Activated CD4-positive, alpha-beta memory T cell treated with anti-CD3 and anti-CD28 coated beads, Interleukin-2, amount 10 ng/mL, durations not matched to agents 7 days and 5 days (primary cell): ENCODE measurements around the gene MVB12B. TPM values are rescaled to one million over a fixed set of nuclear protein-coding genes. Genes with fewer than 3 reads are reported as not detected.

Source experiments
- CTCF ChIA-PET: fragments of 350-600 bp; sonication (Branson Sonifier 250); formaldehyde crosslinking; loops from one replicate; lab custom pipeline; 2021; ENCODE audit warnings: antibody characterized with exemption, inconsistent platforms; lab: Charles Lee
- POLR2A ChIA-PET: fragments of 350-600 bp; sonication (Branson Sonifier 250); formaldehyde crosslinking; loops from one replicate; lab custom pipeline; 2021; ENCODE audit warnings: antibody characterized with exemption; lab: Charles Lee
- DNase-seq: peaks from one replicate; pipeline ENCODE4 v3.0.0-alpha.2; 2020
- H3K27ac Mint-ChIP-seq: one replicate; pipeline ENCODE4 v1.8.0; 2021; ENCODE audit warnings: mild to moderate bottlenecking, mixed read lengths
- H3K27me3 Mint-ChIP-seq: one replicate; pipeline ENCODE4 v1.8.0; 2021; ENCODE audit warnings: mixed read lengths
- H3K36me3 Mint-ChIP-seq: one replicate; pipeline ENCODE4 v1.8.0; 2021; ENCODE audit warnings: low read depth, mixed read lengths
- H3K4me1 Mint-ChIP-seq: one replicate; pipeline ENCODE4 v1.8.0; 2021; ENCODE audit warnings: mixed read lengths
- H3K4me3 Mint-ChIP-seq: one replicate; pipeline ENCODE4 v1.8.0; 2021; ENCODE audit warnings: mild to moderate bottlenecking, mixed read lengths
- H3K9me3 Mint-ChIP-seq: one replicate; pipeline ENCODE4 v1.8.0; 2021; ENCODE audit warnings: mixed read lengths
- total RNA-seq, 2 experiments: library from RNA; stranded (reverse); gene quantifications; one replicate each; pipeline ENCODE4 v1.2.3, GENCODE V29; 2021

The MVB12B gene
- total RNA-seq, 2 experiments from 2014 or later, result 1.8 to 2.4 TPM

DNA sequence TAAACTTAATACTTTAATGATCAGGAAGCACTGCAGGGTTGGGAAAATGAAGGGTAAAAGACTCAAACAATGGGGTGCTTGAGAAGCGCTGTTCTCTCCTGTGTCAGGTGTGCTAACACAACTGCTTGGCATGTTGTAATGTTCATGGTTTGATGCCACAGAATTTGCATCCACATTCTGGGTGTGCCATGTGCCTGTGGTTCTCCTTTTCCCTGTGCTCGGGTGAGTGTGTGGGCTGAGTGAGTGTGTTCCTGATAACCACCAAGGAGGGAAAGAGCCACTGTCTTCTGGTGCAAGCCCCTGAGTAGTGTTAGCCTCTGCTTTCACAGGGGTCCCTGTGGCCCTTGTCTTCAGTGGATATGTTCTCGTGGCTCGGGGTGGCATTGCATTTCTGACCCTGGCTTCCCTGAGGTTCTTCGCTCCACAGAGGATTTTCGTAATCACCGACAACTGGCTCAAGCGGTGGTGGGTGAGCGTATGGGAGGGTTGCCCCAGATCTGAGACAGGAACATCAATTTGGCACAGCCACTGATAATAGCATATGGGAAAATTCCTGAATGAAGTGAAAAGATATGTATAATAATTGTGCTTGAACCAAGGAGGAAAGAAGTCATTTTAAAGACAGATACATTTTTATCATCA lies 102.0 kb downstream of the MVB12B start:
- peaks cover 20% of the 10 kb centered on the region for H3K27me3 Mint-ChIP-seq
- H3K36me3 Mint-ChIP-seq, result no peaks in the 10 kb centered on the region
- no peak overlapping the region for H3K27ac Mint-ChIP-seq
- DNase-seq, result no peak
- H3K9me3 Mint-ChIP-seq, result no peaks in the 10 kb centered on the region
- ChIA-PET POLR2A (no interaction called here), CTCF (no interaction called here)
- H3K4me3 Mint-ChIP-seq, result no peak overlapping the region
- H3K4me1 Mint-ChIP-seq, result peaks cover 1% of the 10 kb centered on the region

DNA sequence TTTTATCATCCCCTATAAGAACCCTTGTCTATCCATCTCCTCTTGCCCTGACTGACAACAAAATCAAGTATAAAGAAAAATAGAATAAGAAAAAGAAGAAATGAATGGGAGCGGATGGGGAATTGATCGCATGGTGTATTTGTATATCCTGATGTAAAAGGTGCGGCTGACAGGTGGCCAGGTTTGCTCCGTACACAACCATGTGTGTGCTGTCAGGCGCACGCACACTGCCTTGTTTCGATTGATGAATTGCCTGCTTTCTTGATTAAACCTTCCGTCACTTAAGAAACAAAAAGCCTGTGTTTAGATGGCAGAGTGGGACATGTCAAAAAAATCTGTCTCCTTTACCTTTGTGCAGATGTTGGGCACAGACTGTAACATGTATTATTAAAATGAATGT lies 102.6 kb downstream of the MVB12B start:
- Mint-ChIP-seq H3K9me3 (no peaks in the 10 kb centered on the region), H3K27ac (no peak overlapping the region), H3K27me3 (peaks cover 20% of the 10 kb centered on the region), H3K4me1 (peaks cover 1% of the 10 kb centered on the region), H3K36me3 (no peaks in the 10 kb centered on the region), H3K4me3 (no peak overlapping the region)
- DNase-seq, result no peak
- ChIA-PET CTCF (no interaction called here), POLR2A (no interaction called here)

DNA sequence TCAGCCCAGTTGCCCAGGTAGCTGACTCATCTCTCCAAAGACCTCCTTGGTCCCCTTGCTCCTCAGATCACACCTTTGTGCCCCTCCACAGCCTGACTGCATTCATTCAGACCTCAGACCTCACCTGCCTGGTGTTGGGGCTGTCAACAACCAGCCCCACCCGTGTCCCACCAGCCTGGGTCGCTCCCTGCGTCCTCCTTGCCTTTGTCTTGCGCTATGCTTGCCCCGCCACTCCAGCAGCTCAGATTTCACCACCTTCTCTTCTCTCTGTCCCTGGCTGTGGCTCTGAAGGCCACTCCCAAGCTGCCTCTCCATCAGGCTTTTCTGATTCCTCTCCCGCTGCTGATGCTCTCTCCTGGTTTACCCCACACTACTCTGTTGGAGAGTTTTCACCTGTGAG lies 103.5 kb downstream of the MVB12B start:
- H3K4me1 Mint-ChIP-seq, result peaks cover 1% of the 10 kb centered on the region
- CTCF ChIA-PET, result no interaction called here

DNA sequence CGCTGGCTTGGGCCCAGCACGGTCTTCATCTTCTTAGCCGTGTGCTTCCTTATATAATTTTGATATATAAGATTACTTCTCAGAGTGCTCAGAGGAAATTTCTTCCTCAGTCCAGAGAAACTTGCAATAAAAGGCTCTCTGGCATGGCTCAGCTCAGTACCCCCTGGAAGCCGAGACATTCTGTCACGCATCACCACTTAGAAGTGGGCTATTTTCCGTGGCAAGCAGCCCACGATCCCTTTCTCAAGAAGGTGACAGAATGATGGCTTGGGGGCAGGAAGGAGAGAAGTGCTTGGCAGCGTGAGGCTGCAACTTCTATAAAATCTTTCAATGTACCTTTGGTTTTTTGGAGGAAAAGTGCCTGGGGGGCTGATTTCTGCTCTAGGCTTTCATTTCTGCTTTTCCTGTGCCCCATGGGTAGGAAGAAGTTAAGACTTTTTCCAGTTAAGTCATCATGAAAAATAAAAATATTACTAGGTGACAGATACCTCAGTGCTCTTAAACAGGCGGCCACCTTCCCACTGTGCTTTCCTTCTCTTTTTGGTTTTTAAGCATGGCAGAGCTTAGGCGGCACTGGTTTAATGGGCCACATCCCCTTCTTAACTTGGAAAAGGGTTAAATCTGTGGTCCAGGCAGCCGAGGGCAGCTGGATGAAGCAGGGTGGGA lies 104.6 kb downstream of the MVB12B start:
- Mint-ChIP-seq H3K9me3 (no peaks in the 10 kb centered on the region), H3K4me1 (peaks cover 1% of the 10 kb centered on the region), H3K27ac (no peak overlapping the region), H3K36me3 (no peaks in the 10 kb centered on the region), H3K4me3 (no peak overlapping the region), H3K27me3 (peaks cover 27% of the 10 kb centered on the region)
- no peak for DNase-seq
- POLR2A ChIA-PET, result interaction anchor here (1.3 kb wide), 1 partner anchor 11 kb away, joined by 4 read pairs; no protein-coding TSS in a partner anchor
- CTCF ChIA-PET, result no interaction called here

More for the DNA sequence above, 103.5 kb downstream of the MVB12B start:
- no peaks in the 10 kb centered on the region for H3K36me3 Mint-ChIP-seq
- DNase-seq, result no peak
- H3K9me3 Mint-ChIP-seq, result no peaks in the 10 kb centered on the region
- no peak overlapping the region for H3K4me3 Mint-ChIP-seq
- POLR2A ChIA-PET, result no interaction called here
- H3K27me3 Mint-ChIP-seq, result peaks cover 21% of the 10 kb centered on the region
- H3K27ac Mint-ChIP-seq, result no peak overlapping the region

DNA sequence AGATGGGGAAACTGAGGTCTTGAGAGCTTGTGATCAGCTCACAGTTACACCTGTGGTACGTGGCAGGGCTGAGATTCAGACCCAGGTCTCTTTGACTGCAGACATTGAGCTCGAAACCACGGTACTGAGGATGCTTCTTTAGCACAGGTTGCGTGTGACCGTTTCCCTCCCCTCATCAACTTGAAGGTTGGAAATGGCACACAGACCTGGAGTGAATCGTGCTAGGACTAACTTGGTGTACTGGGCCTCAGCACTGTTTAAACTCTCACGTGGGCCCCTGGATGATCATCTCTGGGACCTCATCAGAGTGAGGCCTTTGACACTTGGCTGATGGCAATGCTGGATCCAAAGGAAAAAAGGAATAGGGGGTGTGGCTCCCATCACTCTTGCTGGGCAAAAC lies 106.0 kb downstream of the MVB12B start:
- H3K27me3 Mint-ChIP-seq, result peaks cover 24% of the 10 kb centered on the region
- DNase-seq, result no peak
- H3K4me3 Mint-ChIP-seq, result no peak overlapping the region
- CTCF ChIA-PET, result no interaction called here
- H3K36me3 Mint-ChIP-seq, result no peaks in the 10 kb centered on the region
- H3K4me1 Mint-ChIP-seq, result peaks cover 1% of the 10 kb centered on the region
- POLR2A ChIA-PET, result interaction anchor here (1.3 kb wide), 1 partner anchor 10 kb away, joined by 4 read pairs; no protein-coding TSS in a partner anchor
- H3K9me3 Mint-ChIP-seq, result no peaks in the 10 kb centered on the region
- H3K27ac Mint-ChIP-seq, result no peak overlapping the region

DNA sequence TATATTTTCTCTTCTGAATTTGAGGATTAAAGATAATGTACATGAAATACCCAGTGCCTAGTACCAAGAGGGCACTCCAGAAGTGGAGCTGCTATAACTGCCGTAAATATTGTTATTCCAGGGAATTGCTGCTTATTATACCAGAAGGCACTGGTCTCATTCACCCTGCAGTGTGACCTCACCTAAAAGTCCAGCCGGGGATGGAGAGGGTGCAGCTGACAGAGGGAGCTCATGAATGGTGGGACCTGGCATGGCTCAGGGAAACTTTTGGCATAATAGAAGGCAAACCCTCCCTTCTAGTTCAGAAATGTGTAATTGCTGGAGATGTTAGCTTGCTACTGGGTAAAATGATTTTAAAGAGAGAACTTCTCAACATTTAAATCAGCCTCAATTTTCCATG lies 108.5 kb downstream of the MVB12B start:
- ChIA-PET POLR2A (no interaction called here), CTCF (no interaction called here)
- H3K9me3 Mint-ChIP-seq, result no peaks in the 10 kb centered on the region
- H3K27ac Mint-ChIP-seq, result no peak overlapping the region
- H3K4me3 Mint-ChIP-seq, result no peak overlapping the region
- peaks cover 7% of the 10 kb centered on the region for H3K4me1 Mint-ChIP-seq
- peaks cover 13% of the 10 kb centered on the region for H3K27me3 Mint-ChIP-seq
- H3K36me3 Mint-ChIP-seq, result no peaks in the 10 kb centered on the region
- no peak for DNase-seq

DNA sequence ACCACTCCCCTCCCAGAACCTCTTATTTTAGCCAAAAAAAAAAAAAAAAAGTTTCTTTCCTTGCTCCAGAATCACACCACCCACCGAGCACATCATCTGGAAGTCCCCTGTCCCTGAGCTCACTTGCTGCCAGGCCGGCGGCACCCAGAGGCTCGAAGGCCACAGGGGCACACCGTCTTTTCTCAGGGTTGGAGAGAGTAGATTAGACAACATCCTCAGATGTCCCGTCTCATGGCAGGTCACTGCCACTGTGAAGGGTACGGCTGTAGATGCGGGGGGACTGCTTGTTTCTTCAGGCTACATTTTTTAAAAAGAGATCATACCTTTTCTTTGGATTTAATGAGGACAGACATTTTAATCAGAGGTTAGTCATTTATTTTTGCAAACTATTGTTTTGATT lies 109.0 kb downstream of the MVB12B start:
- Mint-ChIP-seq H3K27ac (no peak overlapping the region), H3K27me3 (peaks cover 10% of the 10 kb centered on the region), H3K9me3 (no peaks in the 10 kb centered on the region), H3K4me1 (peaks cover 7% of the 10 kb centered on the region), H3K36me3 (no peaks in the 10 kb centered on the region), H3K4me3 (no peak overlapping the region)
- ChIA-PET POLR2A (no interaction called here), CTCF (no interaction called here)
- DNase-seq, result no peak

DNA sequence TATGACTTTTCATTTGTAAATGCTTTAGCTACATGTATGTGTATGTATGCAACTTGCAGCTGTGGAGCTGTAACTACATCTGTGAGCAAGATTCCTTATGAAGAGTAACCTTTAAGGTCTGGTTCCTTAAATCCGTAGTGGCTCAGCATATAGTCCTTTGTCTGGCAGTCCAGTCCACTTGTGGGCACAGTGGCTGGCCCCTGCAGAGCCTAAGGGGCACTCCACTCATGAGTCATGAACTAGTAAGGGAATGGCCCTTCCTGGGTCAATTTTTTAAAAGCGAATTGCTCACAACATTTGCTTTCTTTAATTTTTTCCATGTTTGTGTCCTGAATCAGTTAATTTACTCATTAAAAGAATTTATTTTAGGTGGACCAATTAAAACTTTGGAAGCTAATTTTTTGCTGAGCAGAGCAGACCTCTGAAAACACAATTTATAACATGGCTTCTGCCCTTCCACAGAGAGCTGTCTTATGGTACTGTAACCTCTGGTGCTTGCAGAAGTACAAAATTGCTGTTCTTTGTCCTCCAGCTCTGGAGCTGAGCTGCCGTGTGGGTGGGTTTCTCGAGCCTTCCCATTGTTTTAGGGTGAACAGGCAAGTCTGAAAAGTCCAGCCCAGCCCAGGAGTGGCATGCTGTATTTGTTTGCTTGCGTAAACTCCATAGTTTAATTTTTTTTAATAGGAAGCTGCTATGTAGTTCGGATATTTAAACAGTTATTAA lies 110.1 kb downstream of the MVB12B start:
- no peaks in the 10 kb centered on the region for H3K36me3 Mint-ChIP-seq
- ChIA-PET POLR2A (interaction anchor here (1.2 kb wide), 1 partner anchor 25 kb away, joined by 3 read pairs; no protein-coding TSS in a partner anchor), CTCF (no interaction called here)
- H3K27ac Mint-ChIP-seq, result no peak overlapping the region
- peaks cover 10% of the 10 kb centered on the region for H3K27me3 Mint-ChIP-seq
- H3K4me3 Mint-ChIP-seq, result no peak overlapping the region
- H3K4me1 Mint-ChIP-seq, result peaks cover 7% of the 10 kb centered on the region
- H3K9me3 Mint-ChIP-seq, result no peaks in the 10 kb centered on the region
- DNase-seq, result no peak

DNA sequence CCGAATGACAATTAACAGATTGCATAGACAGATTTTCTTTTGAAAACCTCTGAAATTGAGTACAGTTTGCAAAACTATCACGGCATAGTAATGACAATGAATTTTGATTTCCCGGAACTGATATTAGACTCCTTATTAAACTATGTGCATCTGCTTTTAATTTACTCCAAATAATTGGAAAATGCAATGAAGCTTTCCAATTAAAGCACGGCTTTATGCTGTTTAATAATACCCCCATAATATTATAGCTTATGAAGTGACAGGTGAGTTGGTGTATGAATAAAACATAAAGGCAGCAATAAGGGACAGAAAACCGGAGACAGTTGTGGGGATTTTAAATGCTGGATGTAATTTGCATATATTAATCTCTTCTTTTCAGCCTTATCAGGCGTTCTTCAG lies 110.6 kb downstream of the MVB12B start:
- H3K36me3 Mint-ChIP-seq, result no peaks in the 10 kb centered on the region
- peaks cover 8% of the 10 kb centered on the region for H3K27me3 Mint-ChIP-seq
- H3K4me1 Mint-ChIP-seq, result peaks cover 7% of the 10 kb centered on the region
- POLR2A ChIA-PET, result interaction anchor here (1.2 kb wide), 1 partner anchor 25 kb away, joined by 3 read pairs; no protein-coding TSS in a partner anchor
- H3K27ac Mint-ChIP-seq, result no peak overlapping the region
- no peak for DNase-seq
- H3K4me3 Mint-ChIP-seq, result no peak overlapping the region
- CTCF ChIA-PET, result no interaction called here
- no peaks in the 10 kb centered on the region for H3K9me3 Mint-ChIP-seq

DNA sequence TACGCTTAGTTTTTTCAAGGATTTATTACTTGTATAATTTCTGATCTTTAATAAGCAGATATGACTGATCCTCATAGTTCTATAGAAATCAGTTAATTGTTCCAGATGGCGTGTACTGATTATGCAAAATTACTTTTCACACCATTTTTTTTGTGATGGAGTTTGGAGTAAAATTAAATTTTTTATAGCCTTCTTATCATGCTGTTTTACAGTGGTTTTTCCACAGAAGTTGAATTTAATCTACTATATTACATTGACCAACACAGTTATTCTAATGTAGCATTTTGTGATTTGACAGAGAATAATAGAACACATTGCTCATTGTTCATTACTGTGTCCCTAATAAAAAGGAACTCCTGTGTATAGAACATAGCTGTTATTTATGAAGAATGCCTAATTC lies 111.1 kb downstream of the MVB12B start:
- no peaks in the 10 kb centered on the region for H3K9me3 Mint-ChIP-seq
- H3K36me3 Mint-ChIP-seq, result no peaks in the 10 kb centered on the region
- no peak overlapping the region for H3K4me3 Mint-ChIP-seq
- ChIA-PET POLR2A (interaction anchor here (1.2 kb wide), 1 partner anchor 26 kb away, joined by 3 read pairs; no protein-coding TSS in a partner anchor), CTCF (no interaction called here)
- H3K4me1 Mint-ChIP-seq, result peaks cover 7% of the 10 kb centered on the region
- DNase-seq, result no peak
- H3K27me3 Mint-ChIP-seq, result peaks cover 9% of the 10 kb centered on the region
- H3K27ac Mint-ChIP-seq, result no peak overlapping the region

DNA sequence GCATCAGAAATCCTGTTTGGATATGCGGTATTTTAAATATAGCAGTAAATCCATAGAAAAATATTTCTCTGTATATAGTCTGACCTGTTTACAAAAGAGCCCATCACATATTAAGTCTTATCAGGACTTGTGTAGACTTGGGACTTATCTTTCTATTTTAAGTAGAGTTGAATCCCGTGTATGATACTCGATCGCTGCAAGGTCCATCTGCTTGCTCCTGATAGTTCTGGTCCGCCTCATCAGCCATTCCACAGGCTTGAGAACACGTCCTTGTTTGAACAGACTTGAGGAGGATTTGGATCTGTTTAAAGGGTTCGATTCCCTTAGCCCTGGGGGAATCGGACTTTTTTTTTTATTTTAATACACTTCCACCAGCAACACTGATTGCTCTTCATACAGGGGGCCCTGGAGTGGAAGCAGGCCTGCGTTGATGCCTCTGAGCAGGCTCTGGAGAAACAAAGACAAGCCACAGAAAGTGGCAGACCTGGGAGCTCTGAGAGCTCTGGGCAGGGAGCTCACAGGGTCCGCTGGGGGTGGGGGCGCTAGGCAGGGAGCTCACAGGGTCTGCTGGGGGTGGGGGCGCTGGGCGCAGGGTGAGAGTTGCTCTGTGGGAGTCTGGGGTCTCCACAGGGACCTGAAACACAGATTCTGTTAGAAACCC lies 112.2 kb downstream of the MVB12B start:
- no peaks in the 10 kb centered on the region for H3K36me3 Mint-ChIP-seq
- H3K27ac Mint-ChIP-seq, result no peak overlapping the region
- no peak for DNase-seq
- H3K27me3 Mint-ChIP-seq, result peaks cover 9% of the 10 kb centered on the region
- ChIA-PET CTCF (interaction anchor here (0.7 kb wide), 1 partner anchor 135 kb away, joined by 3 read pairs; no protein-coding TSS in a partner anchor), POLR2A (interaction anchor here (1.5 kb wide), 1 partner anchor 32 kb away, joined by 5 read pairs; no protein-coding TSS in a partner anchor)
- H3K9me3 Mint-ChIP-seq, result no peaks in the 10 kb centered on the region
- no peak overlapping the region for H3K4me3 Mint-ChIP-seq
- H3K4me1 Mint-ChIP-seq, result peaks cover 7% of the 10 kb centered on the region

DNA sequence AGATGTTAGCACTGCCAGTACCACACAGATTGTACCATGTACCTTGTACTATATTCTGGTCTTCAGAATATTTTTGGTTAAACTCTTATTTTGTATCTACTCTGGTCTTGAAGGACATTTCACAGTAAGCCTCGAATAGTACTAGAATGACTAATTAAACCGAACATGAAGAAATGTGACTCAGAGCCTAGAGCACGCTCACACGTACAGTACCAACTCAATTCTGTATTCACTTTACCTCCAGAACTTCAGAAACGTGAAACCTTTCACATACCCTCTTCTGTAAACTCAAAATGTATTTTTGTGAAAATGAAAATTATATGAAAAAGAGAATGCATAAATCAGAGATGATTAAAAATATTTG lies 112.8 kb downstream of the MVB12B start:
- DNase-seq, result no peak
- Mint-ChIP-seq H3K4me1 (peaks cover 7% of the 10 kb centered on the region), H3K27ac (no peak overlapping the region), H3K36me3 (no peaks in the 10 kb centered on the region), H3K27me3 (peaks cover 9% of the 10 kb centered on the region), H3K4me3 (no peak overlapping the region), H3K9me3 (no peaks in the 10 kb centered on the region)
- ChIA-PET POLR2A (interaction anchor here (1.5 kb wide), 1 partner anchor 31 kb away, joined by 5 read pairs; no protein-coding TSS in a partner anchor), CTCF (interaction anchor here (0.7 kb wide), 1 partner anchor 134 kb away, joined by 3 read pairs; no protein-coding TSS in a partner anchor)
